ENCODE results near the gene CFAP74. TPM values are rescaled to one million over a fixed set of nuclear protein-coding genes. Genes with fewer than 3 reads are reported as not detected.

CFAP74 gene
- total RNA-seq, 1 donor from 2014 or later, result not detected

DNA sequence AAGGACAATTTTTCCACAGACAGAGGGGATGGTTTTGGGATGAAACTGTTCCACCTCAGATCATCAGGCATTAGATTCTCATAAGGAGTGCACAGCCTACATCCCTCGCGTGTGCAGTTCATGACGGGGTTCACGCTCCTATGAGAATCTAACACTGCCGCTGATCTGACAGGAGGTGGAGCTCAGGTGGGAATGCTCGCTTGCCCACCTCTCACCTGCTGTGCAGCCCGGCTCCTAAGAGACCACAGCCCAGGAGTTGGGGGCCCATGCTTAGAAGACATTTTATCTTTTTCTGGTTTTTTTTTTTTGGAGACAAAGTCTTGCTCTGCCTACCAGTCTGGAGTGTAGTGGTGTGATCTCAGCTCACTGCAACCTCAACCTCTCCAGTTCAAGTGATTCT, 128.7 kb downstream of the CFAP74 start:
- DNase-seq (ENCODE audit: low spot score), result no peak

DNA sequence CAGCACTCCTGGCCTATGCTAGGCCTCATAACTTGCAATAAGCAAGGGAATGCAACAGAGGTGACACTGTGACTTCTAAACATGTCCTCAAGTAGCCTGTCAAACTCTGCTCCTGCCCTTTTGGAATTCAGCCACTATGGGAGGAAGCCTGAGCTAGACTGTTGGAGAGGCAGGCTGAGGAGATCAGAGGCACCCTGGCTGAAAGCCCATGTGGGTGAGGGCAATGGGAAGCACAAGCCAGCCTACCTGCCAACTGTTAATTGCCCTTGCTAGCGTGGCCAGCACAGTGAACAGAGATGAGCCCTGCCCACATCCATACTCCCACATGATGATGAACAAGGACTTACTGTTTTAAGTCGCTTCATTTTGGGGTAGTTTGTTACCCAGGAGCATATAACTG, 130.4 kb downstream of the CFAP74 start:
- no peak for DNase-seq (ENCODE audit: low spot score)

DNA sequence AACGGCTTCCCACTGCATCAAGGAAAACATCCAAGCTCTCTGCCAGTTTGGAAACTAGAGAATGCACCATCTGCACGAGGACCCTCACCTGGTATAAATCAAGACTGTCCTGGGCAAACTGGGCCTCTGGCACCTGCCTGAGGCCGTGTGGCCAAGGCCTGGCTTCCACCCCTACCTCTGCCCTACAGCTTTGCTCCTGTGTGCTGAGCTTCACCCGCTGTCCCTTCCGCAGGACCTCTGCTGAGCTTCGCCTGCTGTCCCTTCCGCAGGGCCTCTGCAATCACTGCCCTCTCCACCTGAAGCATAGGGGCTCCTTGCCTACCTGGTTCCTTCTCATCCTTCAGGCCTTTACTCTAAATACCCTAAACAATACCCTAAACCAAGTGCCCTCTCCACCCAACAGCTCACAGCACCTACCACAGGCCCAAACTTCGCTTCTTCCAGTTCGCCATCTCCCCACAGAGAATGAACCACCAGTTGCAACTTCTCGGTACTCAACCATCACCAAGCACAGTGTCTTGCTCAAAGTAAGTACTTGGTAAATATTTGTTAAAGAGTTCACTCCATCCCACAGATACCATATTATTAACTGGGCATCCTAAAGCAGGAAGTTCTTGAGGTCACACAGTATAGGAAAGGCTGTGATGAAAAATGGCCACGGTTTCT, 131.1 kb downstream of the CFAP74 start:
- no peak for DNase-seq (ENCODE audit: low spot score)

Other genes with a start within 250 kb of the CFAP74 start
- 98.4 TPM for gene NADK, start 225.3 kb downstream of the CFAP74 start, total RNA-seq
- gene GNB1, start 112.7 kb downstream of the CFAP74 start, total RNA-seq, result 338 TPM
- 0.32 TPM for gene CALML6, start 88.5 kb downstream of the CFAP74 start, total RNA-seq
- gene TMEM52, start 84.5 kb downstream of the CFAP74 start, total RNA-seq, result 2.4 TPM
- 1.2 TPM for gene GABRD, start 15.6 kb upstream of the CFAP74 start, total RNA-seq
- 29.8 TPM for gene PRKCZ, start 46.6 kb upstream of the CFAP74 start, total RNA-seq
- 74.2 TPM for gene FAAP20, start 191.0 kb upstream of the CFAP74 start, total RNA-seq
- 78.9 TPM for gene SKI, start 224.5 kb upstream of the CFAP74 start, total RNA-seq

All from mucosa of gallbladder (tissue), 1 donor.